ENCODE results near the gene TAF11L2.
"Not testable (repeated sequence)": the region's sequence is repeated elsewhere in the genome, so short reads cannot be mapped to it uniquely, and the experiment has no call there.

Gene TAF11L2

GRCh38 chr5:17528369-17528768, 30.3 kb downstream of the TAF11L2 start, which contains the start of gene TAF11L6:
Gene TAF11L6 (plus strand): TSS chr5:17528669.
- not testable (repeated sequence) for DNase-seq
